GM21390 (cell line): ENCODE data around the gene FAM184A.
A peak's percentile ranks its signal among the peaks of the same experiment; 100 is the strongest.

ENCODE experiments used
- ATAC-seq: cut with Tn5 transposase; IDR thresholded peaks from one replicate; pipeline ENCODE4 v1.9.1; 2021; ENCODE audit not compliant: unreplicated experiment

FAM184A gene

GRCh38 chr6:119061215-119061614 is 17.2 kb downstream of the FAM184A start:
- ATAC-seq = no peak

- no peak for ATAC-seq
These were observed 18.1 kb downstream of the FAM184A start for GRCh38 chr6:119060255-119060907.

- no peak for ATAC-seq
These were observed 23.4 kb downstream of the FAM184A start for GRCh38 chr6:119055069-119055468.

- no peak for ATAC-seq
These were observed 25.5 kb downstream of the FAM184A start for GRCh38 chr6:119052987-119053386.

- ATAC-seq = peak; percentile 94
These were observed 26.1 kb downstream of the FAM184A start for GRCh38 chr6:119052292-119052889.

GRCh38 chr6:119044255-119044654 is 34.2 kb downstream of the FAM184A start:
- ATAC-seq = no peak

- peak; percentile 85 for ATAC-seq
These were observed 34.7 kb downstream of the FAM184A start for GRCh38 chr6:119043783-119044182.

GRCh38 chr6:119043265-119043664 is 35.2 kb downstream of the FAM184A start:
- ATAC-seq = no peak

GRCh38 chr6:119040636-119041035 is 37.8 kb downstream of the FAM184A start:
- ATAC-seq = no peak

- no peak for ATAC-seq
These were observed 38.2 kb downstream of the FAM184A start for GRCh38 chr6:119040229-119040628.

- no peak for ATAC-seq
These were observed 40.4 kb downstream of the FAM184A start for GRCh38 chr6:119037941-119038623.

GRCh38 chr6:119037264-119037663 is 41.2 kb downstream of the FAM184A start:
- ATAC-seq = no peak

GRCh38 chr6:119036081-119036480 is 42.4 kb downstream of the FAM184A start:
- ATAC-seq = no peak

- ATAC-seq = no peak
These were observed 43.0 kb downstream of the FAM184A start for GRCh38 chr6:119035459-119035858.

- no peak for ATAC-seq
These were observed 43.5 kb downstream of the FAM184A start for GRCh38 chr6:119034827-119035458.

GRCh38 chr6:119032428-119032827 is 46.0 kb downstream of the FAM184A start:
- ATAC-seq = no peak

GRCh38 chr6:119030759-119031158 is 47.7 kb downstream of the FAM184A start:
- ATAC-seq = no peak

- ATAC-seq = no peak
These were observed 50.4 kb downstream of the FAM184A start for GRCh38 chr6:119028091-119028490.

GRCh38 chr6:119027465-119027864 is 51.0 kb downstream of the FAM184A start:
- ATAC-seq = no peak

GRCh38 chr6:119026822-119027221 is 51.6 kb downstream of the FAM184A start:
- no peak for ATAC-seq

- ATAC-seq = no peak
These were observed 52.7 kb downstream of the FAM184A start for GRCh38 chr6:119025793-119026192.

- ATAC-seq = no peak
These were observed 54.4 kb downstream of the FAM184A start for GRCh38 chr6:119024111-119024510.
